ENCODE measurements around the gene CDX1.

The CDX1 gene

GRCh38 chr5:150131461-150131860 lies 35.1 kb upstream of the CDX1 start:
- no peak for DNase-seq (ENCODE audit: extremely low read depth in 1 of 2, low read depth in 1 of 2)

GRCh38 chr5:150131978-150132694 lies 34.4 kb upstream of the CDX1 start:
- no peak for DNase-seq (ENCODE audit: extremely low read depth in 1 of 2, low read depth in 1 of 2)

DNA sequence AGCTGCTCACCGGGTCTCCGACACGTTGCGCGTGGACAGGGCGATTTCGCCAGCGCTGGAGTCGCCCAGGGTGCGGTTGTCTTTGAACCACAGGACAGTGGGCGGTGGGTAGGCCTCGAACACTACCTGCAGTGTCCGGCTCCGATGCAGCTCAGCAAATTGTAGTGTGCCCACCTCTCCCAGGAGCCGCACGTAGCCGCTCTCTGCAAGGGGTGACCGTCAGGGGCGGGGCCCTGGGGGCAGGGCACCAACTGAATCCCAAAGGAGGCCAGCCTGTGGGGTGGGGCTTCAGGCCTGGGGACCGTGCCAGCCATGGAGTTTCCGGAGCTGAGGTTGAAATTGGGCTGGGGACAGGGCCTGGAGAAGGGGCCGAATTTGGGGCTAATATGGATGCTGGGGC lies 33.8 kb upstream of the CDX1 start:
- no peak for DNase-seq (ENCODE audit: extremely low read depth in 1 of 2, low read depth in 1 of 2)

- DNase-seq (ENCODE audit: extremely low read depth in 1 of 2, low read depth in 1 of 2) = no peak
These were observed 32.9 kb upstream of the CDX1 start for GRCh38 chr5:150133581-150134197.

GRCh38 chr5:150134198-150134588 lies 32.4 kb upstream of the CDX1 start:
- DNase-seq (ENCODE audit: extremely low read depth in 1 of 2, low read depth in 1 of 2) = no peak

DNA sequence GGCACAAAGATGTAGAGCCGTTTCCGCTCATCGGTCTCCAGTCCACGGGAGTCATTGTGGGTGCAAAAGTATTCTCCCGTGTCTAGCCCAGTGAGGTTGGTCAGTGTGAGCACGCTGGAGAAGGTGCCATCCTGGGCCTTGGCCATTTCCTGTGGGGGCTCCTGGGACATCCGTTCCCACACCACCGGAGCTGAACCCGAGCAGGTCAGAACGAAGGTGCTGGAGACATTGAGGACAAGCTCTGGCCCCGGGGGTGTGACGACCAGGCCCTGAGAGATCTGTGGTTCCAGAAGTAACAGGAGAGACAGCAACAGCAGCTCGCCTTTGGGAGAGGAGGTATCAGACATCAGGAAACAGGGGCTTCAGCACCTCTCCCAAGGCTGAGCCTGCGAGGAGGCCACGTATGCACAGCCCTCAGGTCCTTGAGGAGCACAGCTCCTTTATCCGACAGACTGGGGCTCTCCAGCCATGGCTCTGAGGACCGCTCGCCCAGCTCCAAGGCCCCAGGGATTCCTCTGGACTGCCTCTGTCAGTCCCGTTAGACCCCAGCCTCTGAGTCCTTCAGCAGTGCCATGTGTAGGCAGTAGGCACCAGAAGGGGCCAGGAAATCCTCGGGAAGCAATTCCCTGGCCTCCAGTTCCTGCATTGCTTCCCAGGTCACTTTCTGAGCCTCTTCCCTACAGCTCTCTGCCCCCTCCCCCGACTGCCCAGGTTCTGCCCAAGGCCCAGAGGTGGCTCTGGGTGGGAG lies 30.8 kb upstream of the CDX1 start:
- no peak for DNase-seq (ENCODE audit: extremely low read depth in 1 of 2, low read depth in 1 of 2)

- DNase-seq (ENCODE audit: extremely low read depth in 1 of 2, low read depth in 1 of 2) = no peak
These were observed 30.0 kb upstream of the CDX1 start for GRCh38 chr5:150136305-150137167.

- no peak for DNase-seq (ENCODE audit: extremely low read depth in 1 of 2, low read depth in 1 of 2)
These were observed 29.2 kb upstream of the CDX1 start for GRCh38 chr5:150137168-150137957.

DNA sequence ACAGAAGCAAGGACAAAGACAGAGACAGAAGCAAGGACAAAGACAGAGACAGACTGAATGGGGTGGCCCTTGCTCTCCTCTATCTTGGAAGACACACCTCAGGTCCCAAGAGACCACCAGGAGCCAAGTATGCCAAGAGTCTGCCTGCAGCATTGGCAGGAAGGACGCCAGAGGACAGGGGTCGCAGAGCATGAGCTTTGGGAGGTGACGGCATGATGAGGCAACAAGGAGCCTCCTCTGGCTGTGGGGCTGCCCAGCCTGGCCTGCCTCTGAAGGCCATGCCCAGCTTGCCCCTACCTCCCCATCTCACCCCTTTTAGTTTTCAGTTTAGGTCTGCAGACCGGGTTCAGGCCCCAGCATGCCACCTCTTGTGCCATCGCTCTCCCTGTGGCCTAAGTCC lies 28.6 kb upstream of the CDX1 start:
- DNase-seq (ENCODE audit: extremely low read depth in 1 of 2, low read depth in 1 of 2) = no peak

DNA sequence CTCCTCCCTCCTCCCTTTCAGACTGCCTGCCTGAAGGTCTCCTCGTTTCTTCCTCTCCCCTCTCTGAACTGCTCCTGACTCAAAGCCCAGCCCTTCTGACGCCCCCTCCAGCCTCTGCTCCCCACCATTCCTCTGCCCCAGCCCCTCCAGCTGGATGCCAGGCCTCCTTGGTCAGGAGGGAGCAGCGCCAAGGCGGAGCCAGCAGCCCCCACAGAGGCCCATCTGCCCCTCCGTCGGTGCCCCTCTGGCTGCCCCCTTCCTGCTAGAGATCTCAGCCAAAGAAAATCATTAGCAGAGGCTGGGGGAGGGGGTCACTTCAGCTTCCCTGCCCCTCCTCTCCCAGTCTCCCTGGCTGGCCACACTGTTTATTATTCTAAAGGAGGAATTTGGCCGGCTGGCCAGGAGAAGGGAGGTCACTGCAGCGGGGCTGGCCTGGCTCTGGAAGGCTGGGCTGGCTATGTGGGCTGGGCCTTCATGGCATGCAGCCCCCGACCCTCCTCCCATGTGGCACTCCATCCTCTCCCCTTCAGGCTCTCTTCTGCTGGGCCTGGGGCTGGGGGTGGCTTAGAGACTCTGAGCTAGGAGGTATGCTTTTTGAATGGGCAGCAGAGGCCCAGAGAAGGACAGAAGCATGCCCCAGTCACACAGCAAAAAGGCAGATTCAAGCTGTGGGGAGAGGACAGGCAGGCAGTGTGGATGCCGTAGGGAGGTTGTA lies 27.9 kb upstream of the CDX1 start:
- no peak for DNase-seq (ENCODE audit: extremely low read depth in 1 of 2, low read depth in 1 of 2)

- no peak for DNase-seq (ENCODE audit: extremely low read depth in 1 of 2, low read depth in 1 of 2)
These were observed 27.2 kb upstream of the CDX1 start for GRCh38 chr5:150139334-150139733.

DNA sequence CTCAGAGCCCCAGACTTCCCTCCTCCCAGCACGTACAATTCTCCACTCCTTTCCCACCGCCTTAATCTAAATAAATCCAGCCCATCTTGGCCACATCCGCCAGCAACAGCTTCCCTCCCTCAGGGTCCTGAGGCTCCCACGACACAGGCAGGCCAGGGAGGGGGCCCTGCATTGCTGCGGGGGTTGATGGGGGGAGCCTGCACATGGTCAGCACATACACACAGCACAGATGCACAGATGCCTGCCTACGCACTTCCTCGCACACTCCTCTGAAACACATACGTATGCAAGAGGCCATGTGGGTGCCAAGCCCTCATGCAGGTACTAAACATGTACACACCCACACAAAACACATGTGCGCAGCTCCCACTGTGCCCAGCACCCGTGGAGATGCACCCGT lies 25.7 kb upstream of the CDX1 start:
- DNase-seq (ENCODE audit: extremely low read depth in 1 of 2, low read depth in 1 of 2) = no peak

GRCh38 chr5:150141544-150142184 lies 24.9 kb upstream of the CDX1 start:
- DNase-seq (ENCODE audit: extremely low read depth in 1 of 2, low read depth in 1 of 2) = no peak

- no peak for DNase-seq (ENCODE audit: extremely low read depth in 1 of 2, low read depth in 1 of 2)
These were observed 24.2 kb upstream of the CDX1 start for GRCh38 chr5:150142185-150142958.

DNA sequence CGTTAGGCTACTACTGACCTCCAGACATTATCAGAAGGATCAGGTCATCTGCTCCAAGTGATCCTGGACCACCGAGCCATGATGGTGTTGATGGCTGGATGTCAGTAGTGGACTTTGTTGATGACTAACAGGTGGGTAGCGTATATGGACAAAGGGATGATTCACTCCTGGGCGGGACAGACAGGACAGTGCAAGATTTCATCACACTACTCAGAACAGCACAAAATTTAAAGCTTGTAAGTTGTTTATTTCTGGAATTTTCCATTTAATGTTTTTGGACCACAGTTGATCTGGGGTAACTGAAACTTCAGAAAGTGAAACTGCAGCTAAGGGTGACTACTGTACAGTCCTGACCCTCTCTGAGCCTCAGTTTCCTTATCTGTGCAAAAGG lies 23.6 kb upstream of the CDX1 start:
- DNase-seq (ENCODE audit: extremely low read depth in 1 of 2, low read depth in 1 of 2) = no peak

DNA sequence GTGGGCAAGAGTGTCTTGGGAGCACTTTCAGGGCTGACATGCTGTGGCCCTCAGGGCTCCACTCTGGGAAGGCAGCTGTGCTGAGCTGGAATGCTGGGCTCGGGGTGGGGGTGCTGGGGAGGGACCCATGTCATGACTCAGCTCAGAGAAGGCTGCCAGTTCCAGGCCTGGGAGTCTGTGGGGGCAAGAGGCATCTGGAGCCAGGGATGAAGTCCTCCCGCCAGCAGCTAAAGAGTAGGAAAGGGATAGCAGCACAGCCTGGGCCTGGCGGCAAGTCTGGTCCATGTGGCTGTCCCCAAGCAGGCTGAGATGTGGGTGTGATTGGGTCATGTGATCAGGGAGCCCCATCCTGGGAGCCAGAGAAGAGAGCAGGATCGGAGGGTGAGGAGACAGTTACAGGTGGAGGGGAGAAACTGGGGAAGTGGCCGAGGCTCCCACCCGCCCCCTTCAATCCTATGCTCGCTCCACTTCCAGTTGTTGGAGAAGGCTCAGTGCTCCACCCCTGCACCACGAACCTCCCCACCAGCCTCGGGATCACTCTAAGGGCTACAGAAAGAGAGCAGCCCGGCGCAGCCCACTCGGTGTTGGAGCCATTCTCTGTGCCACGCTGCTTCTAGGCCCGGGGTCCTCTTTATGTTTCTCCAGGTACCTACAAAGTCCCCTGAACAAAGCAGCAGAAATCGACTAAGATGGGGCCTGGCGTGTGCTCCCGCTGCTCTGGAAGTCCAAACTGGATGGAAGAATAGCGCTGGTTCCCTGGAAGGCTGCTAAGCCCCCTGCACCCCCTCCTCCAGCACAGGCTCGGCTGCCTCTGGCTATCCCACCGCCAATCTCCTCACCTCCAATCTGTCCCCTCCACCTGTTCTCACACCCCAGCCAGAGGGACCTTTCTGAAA lies 23.0 kb upstream of the CDX1 start:
- DNase-seq (ENCODE audit: extremely low read depth in 1 of 2, low read depth in 1 of 2) = no peak

GRCh38 chr5:150144246-150144801 lies 22.3 kb upstream of the CDX1 start:
- no peak for DNase-seq (ENCODE audit: extremely low read depth in 1 of 2, low read depth in 1 of 2)

Measured in stimulated activated CD8-positive, alpha-beta memory T cell treated with anti-CD3 and anti-CD28 coated beads, Interleukin-7, amount 100 ng/mL, for 48 hours (primary cell).